ENCODE measurements around the gene HOXB7. TPM values are rescaled to one million over a fixed set of nuclear protein-coding genes. Genes with fewer than 3 reads are reported as not detected.
A peak's percentile ranks its signal among the peaks of the same experiment; 100 is the strongest.

HOXB7 gene
- total RNA-seq, 1 experiment from 2014 or later = 37.3 TPM

DNA sequence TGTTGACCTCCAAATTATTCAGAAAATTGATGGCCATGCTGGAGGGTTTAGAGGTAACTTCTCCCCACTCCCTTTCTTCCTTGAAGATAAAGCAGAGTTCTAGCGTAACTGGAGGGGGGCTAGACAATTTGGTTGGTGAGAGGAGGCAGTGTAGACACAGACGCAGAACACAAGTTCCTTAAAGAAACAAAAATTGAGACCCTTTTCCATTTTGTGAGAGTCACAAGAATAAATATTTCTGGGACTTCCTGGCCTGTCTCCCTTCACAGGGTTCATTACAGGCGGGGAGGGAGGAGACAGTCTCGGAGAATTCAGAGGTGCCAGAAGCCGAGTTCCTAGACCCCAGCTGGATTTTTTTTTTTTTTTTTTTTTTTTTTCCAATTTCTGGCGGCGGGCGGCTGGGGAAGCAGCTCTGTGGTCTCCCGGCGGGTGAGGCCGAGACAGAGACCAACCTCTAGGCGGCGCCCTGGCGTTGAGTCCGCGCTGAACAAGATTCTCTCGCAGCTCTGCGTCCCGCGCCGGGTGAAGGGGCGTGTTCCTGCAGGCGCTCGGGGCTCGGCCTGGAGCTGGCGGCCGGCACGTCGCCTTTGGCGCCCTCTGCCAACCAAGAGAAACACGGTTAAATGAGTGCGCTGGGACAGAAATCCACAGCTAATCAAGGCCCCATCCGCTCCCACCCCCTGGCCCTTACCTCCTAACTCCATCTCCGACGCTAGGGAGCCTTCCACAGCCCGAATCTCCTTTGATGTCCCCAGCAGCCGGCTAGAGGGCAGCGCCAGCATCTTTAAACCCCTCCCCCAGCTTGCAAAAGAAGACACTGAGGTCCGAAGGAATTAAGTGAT, 25.6 kb upstream of the HOXB7 start:
- peak; percentile 75 for DNase-seq (ENCODE audit: low read depth)

DNA sequence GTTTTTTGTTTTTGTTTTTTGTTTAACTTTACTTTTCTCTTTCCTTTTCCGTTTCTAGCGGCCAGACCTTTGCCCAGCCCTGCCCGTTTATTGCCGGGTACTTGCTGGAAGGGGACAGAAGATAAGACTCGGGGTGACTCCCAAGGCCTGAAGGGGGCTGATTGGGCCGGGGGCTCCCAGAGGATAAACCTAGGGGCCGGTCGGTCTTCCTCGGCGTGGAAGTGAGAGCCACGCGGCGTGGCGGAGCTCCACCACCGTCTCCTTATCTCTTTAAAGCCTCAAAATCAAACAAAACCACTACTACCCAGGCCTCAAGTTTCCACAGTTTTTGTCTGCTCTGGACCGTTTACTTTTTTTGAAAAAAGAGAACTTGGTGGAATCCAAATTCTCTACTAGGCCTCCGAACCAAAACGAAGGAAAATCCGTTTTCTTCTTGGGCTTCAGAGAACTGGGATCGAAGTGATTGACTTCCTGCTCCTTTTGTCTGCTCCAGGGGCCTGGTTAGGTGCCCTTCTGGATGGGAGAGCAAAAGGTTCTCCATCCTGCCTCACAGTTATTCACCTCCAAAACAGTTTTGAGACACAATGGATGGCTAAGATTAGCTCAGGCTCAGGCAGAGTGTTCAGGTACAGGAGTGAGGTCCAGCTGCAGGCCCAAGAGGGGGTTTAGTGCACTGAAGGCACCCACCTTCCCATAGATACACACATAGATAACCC, 23.8 kb upstream of the HOXB7 start:
- DNase-seq (ENCODE audit: low read depth) = no peak

- DNase-seq (ENCODE audit: low read depth) = no peak
Measured at GRCh38 chr17:48633266-48633677, 22.5 kb upstream of the HOXB7 start.

- DNase-seq (ENCODE audit: low read depth) = no peak
Measured at GRCh38 chr17:48632579-48633265, 21.9 kb upstream of the HOXB7 start.

DNA sequence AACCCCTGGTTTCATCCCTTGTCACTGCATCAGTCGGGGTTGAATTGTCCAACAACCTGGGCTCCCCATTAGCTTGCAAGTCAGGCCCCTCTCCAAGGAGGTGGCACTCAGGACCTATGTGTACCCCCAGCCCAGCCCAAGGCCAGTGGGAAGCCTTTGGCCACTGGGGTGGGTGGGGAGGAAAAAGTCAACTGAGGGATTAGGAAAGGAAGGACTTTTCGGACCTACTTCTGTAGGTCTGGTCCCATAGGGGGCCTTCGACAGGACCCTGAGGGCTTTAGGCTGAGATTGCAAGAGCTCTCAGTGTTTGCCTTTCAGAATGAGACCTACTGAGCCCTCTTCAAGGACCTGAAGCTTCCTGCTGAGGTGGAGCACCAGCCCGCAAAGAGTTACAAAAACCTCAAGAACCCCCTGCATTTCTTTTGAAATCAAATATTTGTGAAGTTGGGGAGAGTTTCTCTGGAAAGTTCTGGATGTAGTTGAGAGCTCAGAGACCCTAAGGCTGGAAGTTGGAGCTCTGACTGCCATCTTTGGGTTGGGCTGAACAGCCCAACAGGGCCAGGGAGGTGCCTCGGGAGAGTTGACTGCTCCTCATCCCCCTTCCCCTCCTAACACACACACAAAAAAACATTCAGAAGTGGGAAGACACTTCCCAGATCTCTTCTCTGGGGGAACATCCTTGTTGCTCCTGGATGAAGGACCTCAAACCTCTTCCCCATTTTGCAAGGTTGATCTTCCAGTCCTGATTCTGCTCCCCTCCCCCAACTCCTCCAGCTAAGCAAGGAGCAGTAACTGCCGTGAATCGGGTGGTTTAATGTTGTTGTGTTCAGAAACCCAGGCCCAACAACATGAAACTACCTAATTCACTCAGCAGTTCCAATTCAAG, 21.1 kb upstream of the HOXB7 start:
- no peak for DNase-seq (ENCODE audit: low read depth)

DNA sequence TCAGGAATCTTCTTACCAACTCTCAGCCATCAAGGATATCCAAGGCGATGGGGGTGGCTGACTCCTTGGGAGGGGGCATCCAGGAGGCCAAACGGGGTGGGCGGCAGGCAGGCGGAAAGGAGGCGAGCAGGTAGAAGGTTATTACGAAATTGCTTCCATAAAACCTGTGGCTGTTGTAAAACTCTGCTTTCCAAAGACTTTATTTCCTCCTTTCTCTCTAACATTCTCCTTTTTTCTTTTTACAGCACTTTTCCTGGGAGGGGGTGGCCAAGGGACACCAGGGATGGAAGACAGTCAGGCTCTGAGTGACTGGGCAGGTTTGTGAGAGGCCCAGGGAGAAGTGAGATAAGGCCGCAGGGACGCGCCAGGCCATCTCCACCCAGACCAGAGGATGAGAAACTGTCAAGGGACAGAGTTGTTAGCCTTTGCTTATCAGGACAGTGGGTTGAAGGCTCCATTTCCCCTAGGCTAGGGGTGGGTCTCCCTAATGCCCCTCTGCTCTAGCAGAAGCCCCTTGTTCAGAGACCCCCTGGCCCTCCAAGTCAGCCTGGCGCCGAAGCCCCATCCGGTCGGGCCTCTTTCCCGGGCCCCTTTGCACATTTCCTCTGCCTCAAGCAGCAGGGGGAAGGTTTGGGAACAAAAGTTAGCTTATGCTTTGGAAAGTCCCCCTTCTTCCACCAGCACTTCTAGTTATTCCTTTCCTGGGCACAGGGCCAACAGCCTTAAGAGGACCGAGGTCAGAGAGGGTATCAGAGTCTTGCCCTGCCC, 20.3 kb upstream of the HOXB7 start:
- no peak for DNase-seq (ENCODE audit: low read depth)

DNA sequence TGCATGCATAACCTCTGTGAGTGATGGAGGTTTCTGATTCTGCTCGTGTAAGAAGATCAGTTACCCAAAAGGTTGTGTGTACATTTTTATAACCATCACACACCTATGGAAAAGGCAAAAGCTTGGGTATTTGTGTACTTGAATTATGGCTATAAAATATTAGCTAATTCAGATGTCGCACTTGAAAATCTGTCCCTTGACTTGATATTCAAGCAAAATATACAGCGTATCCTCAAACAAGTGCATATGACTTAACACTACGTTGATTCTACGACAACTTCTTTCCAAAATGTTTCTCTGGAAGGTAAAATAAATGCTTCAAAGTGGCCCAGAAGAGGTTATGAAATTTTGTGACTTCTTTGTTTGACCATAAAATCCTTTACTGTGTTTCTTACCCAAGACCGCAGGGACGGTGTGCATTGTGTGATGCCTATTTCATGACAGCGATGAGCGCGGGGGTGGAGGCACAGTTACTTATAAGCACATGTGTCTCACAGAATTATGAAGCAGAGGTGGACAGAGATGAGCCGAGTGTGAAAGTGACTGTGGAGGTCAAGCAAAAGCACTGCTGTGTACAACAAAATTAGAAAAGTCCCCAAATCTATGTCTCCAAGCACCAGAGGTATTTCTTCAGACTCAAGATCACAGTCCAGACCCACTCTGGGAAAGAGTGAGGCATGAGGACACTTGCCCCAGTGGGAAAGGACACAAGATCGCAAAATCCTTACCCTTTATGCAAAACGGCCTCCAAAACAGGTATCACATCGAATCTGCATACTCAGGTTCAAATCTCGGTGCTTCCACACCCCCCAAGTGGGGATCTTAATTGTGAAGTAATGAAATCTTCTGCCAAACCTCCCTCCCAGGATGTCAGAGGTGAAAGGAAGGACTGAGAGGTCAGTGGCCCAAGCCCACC, 19.4 kb upstream of the HOXB7 start:
- no peak for DNase-seq (ENCODE audit: low read depth)

DNA sequence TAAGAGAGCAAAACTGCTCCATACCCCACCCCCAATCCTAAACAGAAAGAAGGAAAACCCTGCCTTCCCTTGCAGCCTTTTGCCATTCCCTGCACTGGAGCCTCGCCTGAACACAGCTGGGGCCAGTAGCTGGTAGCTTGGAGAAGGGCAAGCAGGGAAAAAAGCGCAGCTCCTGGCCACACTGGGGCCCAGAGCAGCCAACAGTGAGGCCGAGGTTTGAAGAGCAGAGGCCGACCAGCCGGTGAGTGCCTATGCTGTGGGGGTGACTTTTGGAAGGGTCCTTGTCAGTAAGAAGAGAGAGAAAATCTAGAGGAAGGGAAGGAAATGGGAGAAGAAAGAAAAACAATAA, 18.6 kb upstream of the HOXB7 start:
- no peak for DNase-seq (ENCODE audit: low read depth)

GRCh38 chr17:48628649-48629410, 18.0 kb upstream of the HOXB7 start:
- DNase-seq (ENCODE audit: low read depth) = no peak

GRCh38 chr17:48627623-48628521, 17.1 kb upstream of the HOXB7 start:
- no peak for DNase-seq (ENCODE audit: low read depth)

GRCh38 chr17:48627118-48627597, 16.3 kb upstream of the HOXB7 start:
- DNase-seq (ENCODE audit: low read depth) = no peak

DNA sequence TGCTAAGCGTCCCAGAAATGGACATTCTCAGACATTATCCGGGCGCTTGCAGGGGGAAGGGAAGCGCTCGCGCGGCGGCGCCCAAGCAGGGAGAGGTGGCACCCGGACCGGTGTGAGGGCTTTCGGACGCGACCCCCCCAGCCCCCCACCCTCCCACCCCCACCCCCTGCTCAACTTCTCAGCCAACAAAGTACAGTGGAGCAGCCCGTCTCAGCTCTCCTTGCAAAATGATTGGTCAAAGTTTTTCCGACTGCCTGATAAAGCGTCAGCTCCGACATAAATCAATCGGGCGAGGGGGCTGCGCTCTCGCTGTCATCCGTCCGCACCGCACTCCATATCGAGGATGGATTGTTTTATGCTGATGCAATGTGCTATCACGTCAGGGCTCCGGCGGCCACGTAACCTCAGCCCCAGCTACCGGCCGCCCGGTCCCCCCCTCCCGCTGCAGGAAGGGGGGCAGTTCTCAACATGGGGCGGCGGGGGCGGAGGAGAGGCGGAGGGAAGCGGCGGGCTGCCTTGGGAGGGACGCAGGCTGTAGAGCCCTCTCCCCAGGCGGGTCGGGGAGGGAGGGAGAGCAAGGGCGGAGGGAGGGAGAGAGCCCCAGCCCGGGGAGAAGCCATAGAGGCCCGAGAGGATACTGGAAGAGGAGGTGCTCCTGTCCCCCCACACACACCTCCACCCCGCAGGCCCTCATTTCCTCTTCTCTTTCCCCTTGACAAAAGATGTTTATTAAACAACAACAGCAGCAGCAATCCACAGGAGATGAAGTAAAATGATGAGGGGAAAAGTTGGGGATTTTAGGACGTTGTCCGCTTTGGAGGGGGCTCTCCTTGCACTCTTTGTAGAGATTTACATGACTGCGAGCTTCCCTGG, 15.7 kb upstream of the HOXB7 start, which contains the start of gene HOXB9:
TSS of gene HOXB9 (minus strand) at position 114 of the 873 bp plus-strand sequence. CDS start at position 25, 89 bp downstream.
- DNase-seq (ENCODE audit: low read depth) = peak; percentile 48

GRCh38 chr17:48625495-48626244, 14.9 kb upstream of the HOXB7 start:
- peak; percentile 33 for DNase-seq (ENCODE audit: low read depth)

- peak; percentile 24 for DNase-seq (ENCODE audit: low read depth)
Measured at GRCh38 chr17:48624544-48625494, 14.0 kb upstream of the HOXB7 start.
